HEK293 (cell line): Measurements from ENCODE around the gene NCKAP5.

Source experiments
- ATF2 ChIP-seq: fragments of 450-650 bp; formaldehyde crosslinking; IDR thresholded peaks from 2 replicates; pipeline ENCODE4 v1.5.1; 2016; ENCODE audit warnings: missing biosample characterization, missing genetic modification characterization, low read depth
- KLF7 ChIP-seq: fragments of 450-650 bp; formaldehyde crosslinking; IDR thresholded peaks from 2 replicates; pipeline ENCODE4 v1.5.1; 2016; ENCODE audit warnings: missing biosample characterization, missing genetic modification characterization, borderline replicate concordance
- TRIM28 ChIP-seq: IDR thresholded peaks from 2 replicates; pipeline ENCODE4 v1.6.1; 2011; ENCODE audit warnings: low read length, control low read depth, borderline replicate concordance
- ZNF223 ChIP-seq: fragments of 450-650 bp; formaldehyde crosslinking; IDR thresholded peaks from 2 replicates; pipeline ENCODE4 v1.5.1; 2016; ENCODE audit warnings: missing biosample characterization, missing genetic modification characterization
- ZNF600 ChIP-seq: fragments of 450-650 bp; formaldehyde crosslinking; IDR thresholded peaks from 2 replicates; pipeline ENCODE4 v1.5.1; 2016; ENCODE audit warnings: missing biosample characterization, missing genetic modification characterization
- ZNF626 ChIP-seq: fragments of 450-650 bp; sonication (Bioruptor Pico); formaldehyde crosslinking; IDR thresholded peaks from 2 replicates; pipeline ENCODE4 v1.5.1; 2018; ENCODE audit warnings: missing biosample characterization, missing genetic modification characterization, inconsistent platforms
- ZNF670 ChIP-seq: fragments of 450-650 bp; formaldehyde crosslinking; IDR thresholded peaks from 2 replicates; pipeline ENCODE4 v1.5.1; 2016; ENCODE audit warnings: missing biosample characterization, missing genetic modification characterization, low read depth
- TF ChIP-seq, protein P1 (sequence below): fragments of 450-650 bp; formaldehyde crosslinking; IDR thresholded peaks from 2 replicates; pipeline ENCODE4 v1.5.1; 2016; ENCODE audit warnings: missing biosample characterization, missing genetic modification characterization

DNA sequence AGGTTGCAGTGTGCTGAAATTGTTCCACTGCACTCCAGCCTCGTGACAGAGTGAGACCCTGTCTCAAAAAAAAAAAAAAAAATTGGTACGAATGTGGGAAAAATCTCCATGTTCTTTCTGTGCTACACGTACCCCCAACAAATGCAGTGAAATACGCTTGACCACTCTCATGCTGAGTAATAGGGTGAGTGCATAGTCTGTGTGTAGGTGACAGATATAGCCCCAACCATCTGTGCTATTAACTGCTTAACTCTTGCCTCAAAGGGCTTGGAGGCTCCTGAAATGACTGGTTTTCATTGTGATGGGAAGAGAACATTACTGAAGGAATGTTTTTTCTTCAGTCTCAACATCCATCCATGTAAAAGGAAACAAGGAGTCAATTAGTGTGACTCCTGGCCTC is 913.9 kb downstream of the NCKAP5 start:
- TF ChIP-seq ZNF626 (tag by site-specific recombination) (no peak), ZNF223 (tag by site-specific recombination) (no peak), KLF7 (tag by site-specific recombination) (no peak), TRIM28 (no peak), ATF2 (no peak), ZNF600 (tag by site-specific recombination) (no peak), ZNF670 (tag by site-specific recombination) (no peak)
- TF ChIP-seq, protein P1, sequence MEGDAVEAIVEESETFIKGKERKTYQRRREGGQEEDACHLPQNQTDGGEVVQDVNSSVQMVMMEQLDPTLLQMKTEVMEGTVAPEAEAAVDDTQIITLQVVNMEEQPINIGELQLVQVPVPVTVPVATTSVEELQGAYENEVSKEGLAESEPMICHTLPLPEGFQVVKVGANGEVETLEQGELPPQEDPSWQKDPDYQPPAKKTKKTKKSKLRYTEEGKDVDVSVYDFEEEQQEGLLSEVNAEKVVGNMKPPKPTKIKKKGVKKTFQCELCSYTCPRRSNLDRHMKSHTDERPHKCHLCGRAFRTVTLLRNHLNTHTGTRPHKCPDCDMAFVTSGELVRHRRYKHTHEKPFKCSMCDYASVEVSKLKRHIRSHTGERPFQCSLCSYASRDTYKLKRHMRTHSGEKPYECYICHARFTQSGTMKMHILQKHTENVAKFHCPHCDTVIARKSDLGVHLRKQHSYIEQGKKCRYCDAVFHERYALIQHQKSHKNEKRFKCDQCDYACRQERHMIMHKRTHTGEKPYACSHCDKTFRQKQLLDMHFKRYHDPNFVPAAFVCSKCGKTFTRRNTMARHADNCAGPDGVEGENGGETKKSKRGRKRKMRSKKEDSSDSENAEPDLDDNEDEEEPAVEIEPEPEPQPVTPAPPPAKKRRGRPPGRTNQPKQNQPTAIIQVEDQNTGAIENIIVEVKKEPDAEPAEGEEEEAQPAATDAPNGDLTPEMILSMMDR (tag by site-specific recombination): no peak
